Measurements from ENCODE around the gene SFSWAP. TPM values are rescaled to one million over a fixed set of nuclear protein-coding genes. Genes with fewer than 3 reads are reported as not detected.

The SFSWAP gene
- total and polyA plus RNA-seq, 4 donors: 6.1 to 21.6 (median 10.1) TPM

GRCh38 chr12:131714759-131715158 lies 3.9 kb downstream of the SFSWAP start:
- DNase-seq (ENCODE audit: low spot score): no peak
- peaks cover 17 to 53% (median 47%) of the 10 kb centered on the region in 4 donors for H3K36me3 ChIP-seq (ENCODE audit: control insufficient read depth in 4 of 4, insufficient read depth in 3 of 4, low read depth in 1 of 4, low read length in 3 of 4)
- no peak overlapping the region for H3K27ac ChIP-seq (ENCODE audit: low read depth in 1 of 2, low read length in 2 of 2)
- H3K27me3 ChIP-seq (ENCODE audit: control insufficient read depth in 4 of 4, insufficient read depth in 4 of 4, low read length in 3 of 4): no peaks in the 10 kb centered on the region
- H3K9me3 ChIP-seq (ENCODE audit: control insufficient read depth in 4 of 4, low read length in 3 of 4): no peaks in the 10 kb centered on the region
- 96% methylated on average over 14 of the region's 14 CpGs for WGBS
- no peak overlapping the region for H3K9ac ChIP-seq (ENCODE audit: low read depth in 1 of 2, low read length in 2 of 2)
- no peak for TF ChIP-seq SP1 (IDR thresholded peaks at IDR 0.05)
- TF ChIP-seq, protein P1, sequence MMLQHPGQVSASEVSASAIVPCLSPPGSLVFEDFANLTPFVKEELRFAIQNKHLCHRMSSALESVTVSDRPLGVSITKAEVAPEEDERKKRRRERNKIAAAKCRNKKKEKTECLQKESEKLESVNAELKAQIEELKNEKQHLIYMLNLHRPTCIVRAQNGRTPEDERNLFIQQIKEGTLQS (IDR thresholded peaks at IDR 0.05): no peak
- no peak for TF ChIP-seq NR2F2 (IDR thresholded peaks at IDR 0.05)
- no peak for TF ChIP-seq FOXA2 (IDR thresholded peaks at IDR 0.05)
- TF ChIP-seq, protein P2, sequence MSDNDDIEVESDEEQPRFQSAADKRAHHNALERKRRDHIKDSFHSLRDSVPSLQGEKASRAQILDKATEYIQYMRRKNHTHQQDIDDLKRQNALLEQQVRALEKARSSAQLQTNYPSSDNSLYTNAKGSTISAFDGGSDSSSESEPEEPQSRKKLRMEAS (IDR thresholded peaks at IDR 0.05): no peak
- no peak for TF ChIP-seq EGR1 (IDR thresholded peaks at IDR 0.05; ENCODE audit: low read depth in 2 of 2)
- TF ChIP-seq HNF4A (conservative IDR thresholded peaks at IDR 0.05): no peak
- TF ChIP-seq CTCF (IDR thresholded peaks at IDR 0.05; ENCODE audit: low read depth, low read length, missing input control): no peak
- TF ChIP-seq, protein P3, sequence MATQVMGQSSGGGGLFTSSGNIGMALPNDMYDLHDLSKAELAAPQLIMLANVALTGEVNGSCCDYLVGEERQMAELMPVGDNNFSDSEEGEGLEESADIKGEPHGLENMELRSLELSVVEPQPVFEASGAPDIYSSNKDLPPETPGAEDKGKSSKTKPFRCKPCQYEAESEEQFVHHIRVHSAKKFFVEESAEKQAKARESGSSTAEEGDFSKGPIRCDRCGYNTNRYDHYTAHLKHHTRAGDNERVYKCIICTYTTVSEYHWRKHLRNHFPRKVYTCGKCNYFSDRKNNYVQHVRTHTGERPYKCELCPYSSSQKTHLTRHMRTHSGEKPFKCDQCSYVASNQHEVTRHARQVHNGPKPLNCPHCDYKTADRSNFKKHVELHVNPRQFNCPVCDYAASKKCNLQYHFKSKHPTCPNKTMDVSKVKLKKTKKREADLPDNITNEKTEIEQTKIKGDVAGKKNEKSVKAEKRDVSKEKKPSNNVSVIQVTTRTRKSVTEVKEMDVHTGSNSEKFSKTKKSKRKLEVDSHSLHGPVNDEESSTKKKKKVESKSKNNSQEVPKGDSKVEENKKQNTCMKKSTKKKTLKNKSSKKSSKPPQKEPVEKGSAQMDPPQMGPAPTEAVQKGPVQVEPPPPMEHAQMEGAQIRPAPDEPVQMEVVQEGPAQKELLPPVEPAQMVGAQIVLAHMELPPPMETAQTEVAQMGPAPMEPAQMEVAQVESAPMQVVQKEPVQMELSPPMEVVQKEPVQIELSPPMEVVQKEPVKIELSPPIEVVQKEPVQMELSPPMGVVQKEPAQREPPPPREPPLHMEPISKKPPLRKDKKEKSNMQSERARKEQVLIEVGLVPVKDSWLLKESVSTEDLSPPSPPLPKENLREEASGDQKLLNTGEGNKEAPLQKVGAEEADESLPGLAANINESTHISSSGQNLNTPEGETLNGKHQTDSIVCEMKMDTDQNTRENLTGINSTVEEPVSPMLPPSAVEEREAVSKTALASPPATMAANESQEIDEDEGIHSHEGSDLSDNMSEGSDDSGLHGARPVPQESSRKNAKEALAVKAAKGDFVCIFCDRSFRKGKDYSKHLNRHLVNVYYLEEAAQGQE (IDR thresholded peaks at IDR 0.05): no peak
- TF ChIP-seq GABPA (IDR thresholded peaks at IDR 0.05 in 1 of 2, conservative IDR thresholded peaks at IDR 0.05 in 1 of 2): no peak
- TF ChIP-seq RAD21 (IDR thresholded peaks at IDR 0.05): no peak
- H3K4me3 ChIP-seq (ENCODE audit: low read depth in 1 of 3, low read length in 3 of 3): no peak overlapping the region
- peaks cover 11 to 23% (median 18%) of the 10 kb centered on the region in 4 donors for H3K4me1 ChIP-seq (ENCODE audit: control insufficient read depth in 4 of 4, insufficient read depth in 4 of 4, low read length in 3 of 4)

- Histone ChIP-seq H3K9me3 (ENCODE audit: control insufficient read depth in 4 of 4, low read length in 3 of 4) (no peaks in the 10 kb centered on the region), H3K27me3 (ENCODE audit: control insufficient read depth in 4 of 4, insufficient read depth in 4 of 4, low read length in 3 of 4) (no peaks in the 10 kb centered on the region), H3K9ac (ENCODE audit: low read depth in 1 of 2, low read length in 2 of 2) (no peak overlapping the region), H3K27ac (ENCODE audit: low read depth in 1 of 2, low read length in 2 of 2) (no peak overlapping the region), H3K4me1 (ENCODE audit: control insufficient read depth in 4 of 4, insufficient read depth in 4 of 4, low read length in 3 of 4) (peaks cover 8 to 17% (median 12%) of the 10 kb centered on the region in 4 donors), H3K4me3 (ENCODE audit: low read depth in 1 of 3, low read length in 3 of 3) (no peak overlapping the region), H3K36me3 (ENCODE audit: control insufficient read depth in 4 of 4, insufficient read depth in 3 of 4, low read depth in 1 of 4, low read length in 3 of 4) (peaks cover 21 to 68% (median 61%) of the 10 kb centered on the region in 4 donors)
- 83% methylated on average over 3 of the region's 3 CpGs for WGBS
- TF ChIP-seq, protein P4, sequence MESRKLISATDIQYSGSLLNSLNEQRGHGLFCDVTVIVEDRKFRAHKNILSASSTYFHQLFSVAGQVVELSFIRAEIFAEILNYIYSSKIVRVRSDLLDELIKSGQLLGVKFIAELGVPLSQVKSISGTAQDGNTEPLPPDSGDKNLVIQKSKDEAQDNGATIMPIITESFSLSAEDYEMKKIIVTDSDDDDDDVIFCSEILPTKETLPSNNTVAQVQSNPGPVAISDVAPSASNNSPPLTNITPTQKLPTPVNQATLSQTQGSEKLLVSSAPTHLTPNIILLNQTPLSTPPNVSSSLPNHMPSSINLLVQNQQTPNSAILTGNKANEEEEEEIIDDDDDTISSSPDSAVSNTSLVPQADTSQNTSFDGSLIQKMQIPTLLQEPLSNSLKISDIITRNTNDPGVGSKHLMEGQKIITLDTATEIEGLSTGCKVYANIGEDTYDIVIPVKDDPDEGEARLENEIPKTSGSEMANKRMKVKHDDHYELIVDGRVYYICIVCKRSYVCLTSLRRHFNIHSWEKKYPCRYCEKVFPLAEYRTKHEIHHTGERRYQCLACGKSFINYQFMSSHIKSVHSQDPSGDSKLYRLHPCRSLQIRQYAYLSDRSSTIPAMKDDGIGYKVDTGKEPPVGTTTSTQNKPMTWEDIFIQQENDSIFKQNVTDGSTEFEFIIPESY (IDR thresholded peaks at IDR 0.05): no peak
- no peak for TF ChIP-seq EGR1 (IDR thresholded peaks at IDR 0.05; ENCODE audit: low read depth in 2 of 2)
- TF ChIP-seq, protein P3 (IDR thresholded peaks at IDR 0.05): no peak
- no peak for TF ChIP-seq NR2F2 (IDR thresholded peaks at IDR 0.05)
- TF ChIP-seq SP1 (IDR thresholded peaks at IDR 0.05): no peak
- TF ChIP-seq, protein P1 (IDR thresholded peaks at IDR 0.05): no peak
- no peak for TF ChIP-seq JUND (IDR thresholded peaks at IDR 0.05)
- no peak for TF ChIP-seq YY1 (IDR thresholded peaks at IDR 0.05)
- no peak for TF ChIP-seq CTCF (IDR thresholded peaks at IDR 0.05; ENCODE audit: low read depth, low read length, missing input control)
- no peak for TF ChIP-seq FOXA1 (IDR thresholded peaks at IDR 0.05)
- TF ChIP-seq, protein P2 (IDR thresholded peaks at IDR 0.05): no peak
- no peak for TF ChIP-seq HNF4G (IDR thresholded peaks at IDR 0.05)
- TF ChIP-seq FOXA2 (IDR thresholded peaks at IDR 0.05): no peak
- no peak for TF ChIP-seq TAF1 (conservative IDR thresholded peaks at IDR 0.05)
- no peak for DNase-seq (ENCODE audit: low spot score)
These were observed 5.4 kb downstream of the SFSWAP start for GRCh38 chr12:131716282-131716681.
